ENCODE data around the gene SHROOM3.

DNA sequence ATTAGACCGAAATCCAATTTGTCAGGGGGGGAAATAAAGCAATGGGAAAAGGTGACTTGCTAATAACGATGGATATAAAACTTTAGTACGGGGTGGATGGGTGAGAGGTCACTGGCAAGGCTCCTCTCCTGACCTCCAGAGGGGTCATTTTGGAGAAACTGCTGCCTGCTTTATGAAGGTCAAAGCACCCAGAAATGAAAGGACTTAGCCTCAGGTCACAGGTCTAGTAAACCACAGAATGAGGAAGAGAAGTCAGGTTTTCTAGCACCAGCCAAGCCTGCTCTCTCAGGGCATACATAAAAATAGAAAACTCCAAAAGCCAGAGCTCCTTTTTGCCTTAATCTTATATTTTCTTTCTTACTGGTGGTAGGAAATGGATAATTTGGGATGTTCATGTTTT is 134.2 kb downstream of the SHROOM3 start:
- no peak for TF ChIP-seq POLR2AphosphoS5 (IDR thresholded peaks at IDR 0.05; ENCODE audit: low read depth, low read length)
- TF ChIP-seq, protein P1, sequence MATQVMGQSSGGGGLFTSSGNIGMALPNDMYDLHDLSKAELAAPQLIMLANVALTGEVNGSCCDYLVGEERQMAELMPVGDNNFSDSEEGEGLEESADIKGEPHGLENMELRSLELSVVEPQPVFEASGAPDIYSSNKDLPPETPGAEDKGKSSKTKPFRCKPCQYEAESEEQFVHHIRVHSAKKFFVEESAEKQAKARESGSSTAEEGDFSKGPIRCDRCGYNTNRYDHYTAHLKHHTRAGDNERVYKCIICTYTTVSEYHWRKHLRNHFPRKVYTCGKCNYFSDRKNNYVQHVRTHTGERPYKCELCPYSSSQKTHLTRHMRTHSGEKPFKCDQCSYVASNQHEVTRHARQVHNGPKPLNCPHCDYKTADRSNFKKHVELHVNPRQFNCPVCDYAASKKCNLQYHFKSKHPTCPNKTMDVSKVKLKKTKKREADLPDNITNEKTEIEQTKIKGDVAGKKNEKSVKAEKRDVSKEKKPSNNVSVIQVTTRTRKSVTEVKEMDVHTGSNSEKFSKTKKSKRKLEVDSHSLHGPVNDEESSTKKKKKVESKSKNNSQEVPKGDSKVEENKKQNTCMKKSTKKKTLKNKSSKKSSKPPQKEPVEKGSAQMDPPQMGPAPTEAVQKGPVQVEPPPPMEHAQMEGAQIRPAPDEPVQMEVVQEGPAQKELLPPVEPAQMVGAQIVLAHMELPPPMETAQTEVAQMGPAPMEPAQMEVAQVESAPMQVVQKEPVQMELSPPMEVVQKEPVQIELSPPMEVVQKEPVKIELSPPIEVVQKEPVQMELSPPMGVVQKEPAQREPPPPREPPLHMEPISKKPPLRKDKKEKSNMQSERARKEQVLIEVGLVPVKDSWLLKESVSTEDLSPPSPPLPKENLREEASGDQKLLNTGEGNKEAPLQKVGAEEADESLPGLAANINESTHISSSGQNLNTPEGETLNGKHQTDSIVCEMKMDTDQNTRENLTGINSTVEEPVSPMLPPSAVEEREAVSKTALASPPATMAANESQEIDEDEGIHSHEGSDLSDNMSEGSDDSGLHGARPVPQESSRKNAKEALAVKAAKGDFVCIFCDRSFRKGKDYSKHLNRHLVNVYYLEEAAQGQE (IDR thresholded peaks at IDR 0.05; ENCODE audit: insufficient read depth in 1 of 2, low read depth in 2 of 2, low read length in 2 of 2): no peak

Measured in PFSK-1 (cell line).